Measurements from ENCODE around the gene PCDHGA10.

GRCh38 chr5:141389153-141390042 lies 23.4 kb upstream of the PCDHGA10 start:
- TF ChIP-seq CBX1 (IDR thresholded peaks at IDR 0.05; ENCODE audit: low read depth) (no peak), CEBPB (tag; IDR thresholded peaks at IDR 0.05) (no peak), EP300 (IDR thresholded peaks at IDR 0.05; ENCODE audit: low read length) (no peak), TAF1 (IDR thresholded peaks at IDR 0.05; ENCODE audit: control insufficient read depth, extremely low read depth, insufficient read depth, low read length, severe bottlenecking) (no peak), GABPB1 (CRISPR knock-in tag; IDR thresholded peaks at IDR 0.05) (no peak), POLR2AphosphoS5 (IDR thresholded peaks at IDR 0.05; ENCODE audit: control insufficient read depth, insufficient read depth, low read depth, low read length) (no peak), CTCF (IDR thresholded peaks at IDR 0.05 in 2 of 3, conservative IDR thresholded peaks at IDR 0.05 in 1 of 3; ENCODE audit: insufficient read depth in 2 of 3, low read depth in 1 of 3, low read length in 3 of 3) (no peak), USF2 (CRISPR knock-in tag; IDR thresholded peaks at IDR 0.05) (no peak), SRSF7 (optimal IDR thresholded peaks at IDR 0.05; ENCODE audit: low read depth, low read length) (no peak), STAT6 (CRISPR knock-in tag; IDR thresholded peaks at IDR 0.05) (no peak), BRCA1 (IDR thresholded peaks at IDR 0.05) (no peak), BRCA1 (CRISPR knock-in tag; IDR thresholded peaks at IDR 0.05) (no peak), PRDM10 (IDR thresholded peaks at IDR 0.05; ENCODE audit: partially characterized antibody) (no peak), ZNF274 (IDR thresholded peaks at IDR 0.05; ENCODE audit: borderline replicate concordance, low read depth, low read length) (no peak), MTA1 (IDR thresholded peaks at IDR 0.05; ENCODE audit: borderline replicate concordance) (no peak)
